Measurements from ENCODE around the gene PARVB. TPM values are rescaled to one million over a fixed set of nuclear protein-coding genes. Genes with fewer than 3 reads are reported as not detected.

PARVB gene
- total and polyA plus RNA-seq, 10 of the 15 experiments (the other 5 are each of a cell fraction or from before 2014, with no cell fraction given): 5.2 to 264 (median 76.0) TPM

DNA sequence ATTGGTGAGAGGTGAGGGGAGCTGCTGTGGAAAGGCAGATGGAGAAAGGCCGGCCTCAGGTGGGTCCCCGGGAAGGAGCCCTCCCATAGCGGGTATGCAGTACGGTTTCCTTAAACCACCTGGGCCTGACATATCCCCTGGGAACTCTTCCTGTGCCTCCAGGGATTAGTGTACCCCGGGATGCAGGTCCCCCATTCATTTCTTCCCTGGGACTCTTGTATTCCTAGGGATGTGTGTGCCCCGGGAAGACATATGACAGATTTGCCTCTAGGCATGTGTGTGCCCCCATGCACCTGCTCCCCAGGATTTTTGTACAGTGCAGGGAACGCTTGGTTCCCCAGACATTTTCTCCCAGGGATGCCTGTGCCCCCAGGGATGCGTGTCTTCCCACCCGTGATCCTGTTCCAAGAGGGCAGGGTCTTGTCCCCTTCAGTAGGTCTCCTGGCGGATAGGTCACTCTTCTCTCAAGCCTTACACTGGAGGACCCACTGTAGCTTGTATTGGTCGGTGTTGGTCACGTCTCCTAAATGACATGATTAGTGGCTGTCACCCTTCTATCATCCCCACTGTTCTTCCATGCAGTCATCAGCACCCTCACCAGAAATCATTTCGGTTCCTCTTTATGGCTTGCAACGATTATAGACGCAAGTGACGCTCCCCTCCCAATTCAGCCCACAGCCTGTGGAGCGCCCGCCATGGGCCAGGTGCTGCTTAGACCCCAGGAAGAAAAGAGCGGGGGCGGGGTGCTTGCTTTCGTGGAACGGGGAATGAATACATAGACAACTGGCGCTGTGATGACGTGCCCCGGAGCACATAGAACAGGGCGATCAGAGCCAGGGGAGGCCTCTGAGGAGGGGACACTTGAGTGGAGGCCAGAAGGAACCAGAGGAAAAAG is 1.3 kb downstream of the PARVB start (continued):
- TF ChIP-seq NFIC (IDR thresholded peaks at IDR 0.05; ENCODE audit: low read depth, low read length) (peak; percentile 87; the same call in 1 of the 2 replicates), E4F1 (IDR thresholded peaks at IDR 0.05; ENCODE audit: borderline replicate concordance, partially characterized antibody) (no peak), ESRRA (IDR thresholded peaks at IDR 0.05; ENCODE audit: low read length) (no peak), RAD51 (IDR thresholded peaks at IDR 0.05) (peak; percentile 83), TCF3 (IDR thresholded peaks at IDR 0.05; ENCODE audit: borderline replicate concordance, insufficient read depth, low read depth, low read length) (peak; percentile 87; the same call in 1 of the 2 replicates), RELA (IDR thresholded peaks at IDR 0.05; ENCODE audit: borderline replicate concordance, partially characterized antibody) (no peak), CBX5 (IDR thresholded peaks at IDR 0.05; ENCODE audit: low read depth) (no peak; the same call in 1 of the 2 replicates), ZNF207 (IDR thresholded peaks at IDR 0.05; ENCODE audit: borderline replicate concordance) (no peak), SREBF2 (IDR thresholded peaks at IDR 0.05; ENCODE audit: low read length) (0 out of 2 replicates have a peak, but pooled peaks have one; percentile 23), CHD1 (IDR thresholded peaks at IDR 0.05; ENCODE audit: low read depth, low read length) (no peak), USF2 (IDR thresholded peaks at IDR 0.05; ENCODE audit: borderline replicate concordance, low read depth, low read length) (peak; percentile 17; the same call in 1 of the 2 replicates), SRF (IDR thresholded peaks at IDR 0.05; ENCODE audit: low read depth in 2 of 2, low read length in 2 of 2) (0 out of 4 replicates have a peak, but pooled peaks of 1 of the 2 experiments have one; percentile 5), CEBPZ (IDR thresholded peaks at IDR 0.05; ENCODE audit: low read depth, low read length) (no peak), IKZF2 (IDR thresholded peaks at IDR 0.05) (peak; percentile 99), PAX8 (IDR thresholded peaks at IDR 0.05) (no peak), KDM1A (IDR thresholded peaks at IDR 0.05; ENCODE audit: borderline replicate concordance) (no peak), HCFC1 (IDR thresholded peaks at IDR 0.05; ENCODE audit: low read length) (no peak; the same call in 1 of the 2 replicates)
- TF ChIP-seq, protein P1, sequence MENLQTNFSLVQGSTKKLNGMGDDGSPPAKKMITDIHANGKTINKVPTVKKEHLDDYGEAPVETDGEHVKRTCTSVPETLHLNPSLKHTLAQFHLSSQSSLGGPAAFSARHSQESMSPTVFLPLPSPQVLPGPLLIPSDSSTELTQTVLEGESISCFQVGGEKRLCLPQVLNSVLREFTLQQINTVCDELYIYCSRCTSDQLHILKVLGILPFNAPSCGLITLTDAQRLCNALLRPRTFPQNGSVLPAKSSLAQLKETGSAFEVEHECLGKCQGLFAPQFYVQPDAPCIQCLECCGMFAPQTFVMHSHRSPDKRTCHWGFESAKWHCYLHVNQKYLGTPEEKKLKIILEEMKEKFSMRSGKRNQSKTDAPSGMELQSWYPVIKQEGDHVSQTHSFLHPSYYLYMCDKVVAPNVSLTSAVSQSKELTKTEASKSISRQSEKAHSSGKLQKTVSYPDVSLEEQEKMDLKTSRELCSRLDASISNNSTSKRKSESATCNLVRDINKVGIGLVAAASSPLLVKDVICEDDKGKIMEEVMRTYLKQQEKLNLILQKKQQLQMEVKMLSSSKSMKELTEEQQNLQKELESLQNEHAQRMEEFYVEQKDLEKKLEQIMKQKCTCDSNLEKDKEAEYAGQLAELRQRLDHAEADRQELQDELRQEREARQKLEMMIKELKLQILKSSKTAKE (IDR thresholded peaks at IDR 0.05; ENCODE audit: low read depth, poor library complexity, severe bottlenecking): peak; percentile 94

Data from GM12878 (cell line).